ENCODE results near the gene MYO5B. TPM values are rescaled to one million over a fixed set of nuclear protein-coding genes. Genes with fewer than 3 reads are reported as not detected.

MYO5B gene
- polyA plus RNA-seq, 1 of the 3 experiments (the other 2 are of a cell fraction): 1.3 TPM

- no peak overlapping the region for H3K4me2 ChIP-seq
- CTCF ChIA-PET: interaction anchor here (0.9 to 1.3 kb wide), 3 partner anchors 10 to 178 kb away, joined by 3 to 4 read pairs (median 3); partner anchors contain the start of gene MYO5B
- H3K4me3 ChIP-seq (ENCODE audit: low read depth in 2 of 2, low read length in 1 of 2): no peak overlapping the region
- no peak overlapping the region for H3K27ac ChIP-seq (ENCODE audit: low read depth in 2 of 2, low read length in 1 of 2)
- WGBS (ENCODE audit: low lambda C conversion rate): 46% methylated on average over 3 of the region's 3 CpGs
- no peaks in the 10 kb centered on the region for H3K9me3 ChIP-seq
- H3K36me3 ChIP-seq (replicated peaks in 1 of 2; ENCODE audit: control insufficient read depth in 1 of 2, insufficient read depth in 2 of 2, low read length in 1 of 2): no peaks in the 10 kb centered on the region
- TF ChIP-seq TCF12 (IDR thresholded peaks at IDR 0.05): no peak
- TF ChIP-seq, protein P1, sequence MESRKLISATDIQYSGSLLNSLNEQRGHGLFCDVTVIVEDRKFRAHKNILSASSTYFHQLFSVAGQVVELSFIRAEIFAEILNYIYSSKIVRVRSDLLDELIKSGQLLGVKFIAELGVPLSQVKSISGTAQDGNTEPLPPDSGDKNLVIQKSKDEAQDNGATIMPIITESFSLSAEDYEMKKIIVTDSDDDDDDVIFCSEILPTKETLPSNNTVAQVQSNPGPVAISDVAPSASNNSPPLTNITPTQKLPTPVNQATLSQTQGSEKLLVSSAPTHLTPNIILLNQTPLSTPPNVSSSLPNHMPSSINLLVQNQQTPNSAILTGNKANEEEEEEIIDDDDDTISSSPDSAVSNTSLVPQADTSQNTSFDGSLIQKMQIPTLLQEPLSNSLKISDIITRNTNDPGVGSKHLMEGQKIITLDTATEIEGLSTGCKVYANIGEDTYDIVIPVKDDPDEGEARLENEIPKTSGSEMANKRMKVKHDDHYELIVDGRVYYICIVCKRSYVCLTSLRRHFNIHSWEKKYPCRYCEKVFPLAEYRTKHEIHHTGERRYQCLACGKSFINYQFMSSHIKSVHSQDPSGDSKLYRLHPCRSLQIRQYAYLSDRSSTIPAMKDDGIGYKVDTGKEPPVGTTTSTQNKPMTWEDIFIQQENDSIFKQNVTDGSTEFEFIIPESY (IDR thresholded peaks at IDR 0.05; ENCODE audit: borderline replicate concordance, low read depth): no peak
- no peak for TF ChIP-seq RFX5 (IDR thresholded peaks at IDR 0.05; ENCODE audit: low read length)
- TF ChIP-seq, protein P2, sequence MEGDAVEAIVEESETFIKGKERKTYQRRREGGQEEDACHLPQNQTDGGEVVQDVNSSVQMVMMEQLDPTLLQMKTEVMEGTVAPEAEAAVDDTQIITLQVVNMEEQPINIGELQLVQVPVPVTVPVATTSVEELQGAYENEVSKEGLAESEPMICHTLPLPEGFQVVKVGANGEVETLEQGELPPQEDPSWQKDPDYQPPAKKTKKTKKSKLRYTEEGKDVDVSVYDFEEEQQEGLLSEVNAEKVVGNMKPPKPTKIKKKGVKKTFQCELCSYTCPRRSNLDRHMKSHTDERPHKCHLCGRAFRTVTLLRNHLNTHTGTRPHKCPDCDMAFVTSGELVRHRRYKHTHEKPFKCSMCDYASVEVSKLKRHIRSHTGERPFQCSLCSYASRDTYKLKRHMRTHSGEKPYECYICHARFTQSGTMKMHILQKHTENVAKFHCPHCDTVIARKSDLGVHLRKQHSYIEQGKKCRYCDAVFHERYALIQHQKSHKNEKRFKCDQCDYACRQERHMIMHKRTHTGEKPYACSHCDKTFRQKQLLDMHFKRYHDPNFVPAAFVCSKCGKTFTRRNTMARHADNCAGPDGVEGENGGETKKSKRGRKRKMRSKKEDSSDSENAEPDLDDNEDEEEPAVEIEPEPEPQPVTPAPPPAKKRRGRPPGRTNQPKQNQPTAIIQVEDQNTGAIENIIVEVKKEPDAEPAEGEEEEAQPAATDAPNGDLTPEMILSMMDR (IDR thresholded peaks at IDR 0.05): no peak
- TF ChIP-seq, protein P3, sequence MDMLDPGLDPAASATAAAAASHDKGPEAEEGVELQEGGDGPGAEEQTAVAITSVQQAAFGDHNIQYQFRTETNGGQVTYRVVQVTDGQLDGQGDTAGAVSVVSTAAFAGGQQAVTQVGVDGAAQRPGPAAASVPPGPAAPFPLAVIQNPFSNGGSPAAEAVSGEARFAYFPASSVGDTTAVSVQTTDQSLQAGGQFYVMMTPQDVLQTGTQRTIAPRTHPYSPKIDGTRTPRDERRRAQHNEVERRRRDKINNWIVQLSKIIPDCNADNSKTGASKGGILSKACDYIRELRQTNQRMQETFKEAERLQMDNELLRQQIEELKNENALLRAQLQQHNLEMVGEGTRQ (IDR thresholded peaks at IDR 0.05; ENCODE audit: borderline replicate concordance, low read depth, low read length): no peak
- TF ChIP-seq NRF1 (IDR thresholded peaks at IDR 0.05; ENCODE audit: low read depth, low read length): no peak
- no peak for TF ChIP-seq PBX3 (IDR thresholded peaks at IDR 0.05)
- H2AFZ ChIP-seq (ENCODE audit: low read depth): no peak overlapping the region
- H3K4me1 ChIP-seq (ENCODE audit: control insufficient read depth in 1 of 2, insufficient read depth in 2 of 2, low read depth in 1 of 2, low read length in 1 of 2): no peaks in the 10 kb centered on the region; a peak in 1 of 4 replicates
- H3K79me2 ChIP-seq (ENCODE audit: insufficient read depth): no peaks in the 10 kb centered on the region
- H3K9me2 ChIP-seq: no peaks in the 10 kb centered on the region
- no peaks in the 10 kb centered on the region; the same call in 1 of the 2 replicates for H3K27me3 ChIP-seq (ENCODE audit: insufficient read depth)
- H3F3A ChIP-seq (replicated peaks; ENCODE audit: insufficient read depth): no peaks in the 10 kb centered on the region
- no peak overlapping the region for H3K9ac ChIP-seq
- H4K20me1 ChIP-seq (ENCODE audit: insufficient read depth): no peaks in the 10 kb centered on the region
- no peak for DNase-seq
- POLR2A ChIA-PET: no interaction called here
Measured at GRCh38 chr18:50024466-50024865, 170.5 kb downstream of the MYO5B start.

GRCh38 chr18:50022985-50023384 is 172.0 kb downstream of the MYO5B start:
- Histone ChIP-seq H3K9me2 (no peaks in the 10 kb centered on the region), H4K20me1 (ENCODE audit: insufficient read depth) (no peaks in the 10 kb centered on the region), H3K27ac (ENCODE audit: low read depth in 2 of 2, low read length in 1 of 2) (no peak overlapping the region), H3K9ac (no peak overlapping the region), H3F3A (replicated peaks; ENCODE audit: insufficient read depth) (no peaks in the 10 kb centered on the region), H3K27me3 (ENCODE audit: insufficient read depth) (no peaks in the 10 kb centered on the region; the same call in 1 of the 2 replicates), H3K4me1 (ENCODE audit: control insufficient read depth in 1 of 2, insufficient read depth in 2 of 2, low read depth in 1 of 2, low read length in 1 of 2) (no peaks in the 10 kb centered on the region), H3K4me3 (ENCODE audit: low read depth in 2 of 2, low read length in 1 of 2) (no peak overlapping the region), H3K79me2 (ENCODE audit: insufficient read depth) (no peaks in the 10 kb centered on the region), H2AFZ (ENCODE audit: low read depth) (no peak overlapping the region), H3K9me3 (no peaks in the 10 kb centered on the region), H3K4me2 (no peak overlapping the region), H3K36me3 (replicated peaks in 1 of 2; ENCODE audit: control insufficient read depth in 1 of 2, insufficient read depth in 2 of 2, low read length in 1 of 2) (no peaks in the 10 kb centered on the region)
- DNase-seq: no peak
- CTCF ChIA-PET: interaction anchor here (0.7 kb wide), 1 partner anchor 1611 kb away, joined by 3 read pairs; no protein-coding TSS in a partner anchor
- TF ChIP-seq JUND (IDR thresholded peaks at IDR 0.05): no peak
- no peak for TF ChIP-seq NFIC (IDR thresholded peaks at IDR 0.05; ENCODE audit: borderline replicate concordance)
- no peak for TF ChIP-seq FOSL2 (IDR thresholded peaks at IDR 0.05; ENCODE audit: borderline replicate concordance, low read depth)
- TF ChIP-seq RXRA (IDR thresholded peaks at IDR 0.05; ENCODE audit: borderline replicate concordance, low read depth): no peak
- TF ChIP-seq RFX5 (IDR thresholded peaks at IDR 0.05; ENCODE audit: low read length): no peak
- no peak for TF ChIP-seq TAF1 (IDR thresholded peaks at IDR 0.05; ENCODE audit: borderline replicate concordance, low read depth, low read length)
- POLR2A ChIA-PET: no interaction called here
- WGBS (ENCODE audit: low lambda C conversion rate): 78% methylated on average over 3 of the region's 3 CpGs

All from SK-N-SH (cell line).